Liver (tissue), 3 donors: ENCODE measurements around the gene PSMD12.

Experiments used
- CTCF ChIP-seq: fragments of 150-350 bp; IDR thresholded peaks from 2 replicates; pipeline ENCODE4 v1.5.1; 2017; ENCODE audit warnings: improper control_type of control experiment, low read depth, low read length; ENCODE audit not compliant: missing input control
- RAD21 ChIP-seq, 2 donors: IDR thresholded peaks; 2 replicates each; pipeline ENCODE4 v1.6.1; 2016; ENCODE audit warnings: antibody characterized with exemption in 2 of 2, mild to moderate bottlenecking in 2 of 2
- donor health status: healthy.
- donor health status: healthy.

DNA sequence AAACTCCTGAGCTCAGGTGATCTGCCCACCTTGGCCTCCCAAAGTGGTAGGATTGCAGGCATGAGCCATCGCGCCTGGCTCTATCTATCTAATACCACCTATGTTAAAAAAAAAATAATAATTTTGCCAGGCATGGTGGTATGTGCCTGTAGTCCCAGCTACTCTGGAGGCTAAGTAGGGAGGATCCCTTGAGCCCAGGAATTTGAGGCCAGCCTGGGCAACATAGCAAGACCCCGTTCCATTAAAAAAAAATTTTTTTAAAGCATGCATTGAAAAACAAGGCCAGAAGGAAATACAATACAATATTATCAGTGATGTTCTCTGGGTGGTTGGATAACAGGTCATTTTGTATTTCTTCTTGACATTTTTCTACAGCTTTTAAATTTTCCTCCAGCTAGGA lies 76.1 kb downstream of the PSMD12 start:
- TF ChIP-seq RAD21 (IDR thresholded peaks at IDR 0.05): no peak
- no peak for TF ChIP-seq CTCF
